GM12892 (cell line): ENCODE measurements around the gene KIF24.

Experiments used
- POLR2A ChIP-seq: IDR thresholded peaks from 2 replicates; pipeline ENCODE4 v1.6.1; 2011; ENCODE audit warnings: low read depth, low read length, control low read depth
- POLR2AphosphoS5 ChIP-seq: IDR thresholded peaks from 2 replicates; pipeline ENCODE4 v1.6.1; 2011; ENCODE audit warnings: low read depth, low read length, control low read depth
- TAF1 ChIP-seq: IDR thresholded peaks from 2 replicates; pipeline ENCODE4 v1.6.1; 2011; ENCODE audit warnings: low read depth, mild to moderate bottlenecking, control low read depth, low read length, borderline replicate concordance

DNA sequence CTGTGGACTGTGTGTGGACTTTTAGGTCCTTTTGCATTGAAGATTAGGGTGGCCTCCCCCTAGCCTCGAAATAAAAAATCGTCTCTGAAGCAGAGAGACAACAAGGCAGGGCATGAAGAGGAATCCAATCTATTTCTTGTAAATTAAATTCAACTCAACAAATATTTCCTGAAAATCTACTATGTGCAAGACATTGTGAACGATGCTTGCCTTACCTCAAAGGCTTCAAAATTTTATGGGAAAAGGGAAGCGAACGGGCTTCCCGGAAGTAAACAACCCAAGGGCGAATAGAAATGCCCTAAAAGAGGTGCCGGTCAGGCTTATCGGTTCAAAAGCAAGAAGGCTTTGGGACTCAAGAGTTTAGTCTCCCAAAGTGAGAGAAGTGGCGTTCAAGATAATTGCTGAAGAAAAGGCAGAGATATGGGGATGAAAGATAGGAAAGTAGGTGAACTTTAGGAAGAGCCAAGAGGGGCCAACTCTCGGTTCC, 525 bp downstream of the KIF24 start:
- TF ChIP-seq TAF1 (no peak), POLR2AphosphoS5 (no peak), POLR2A (no peak)
